Right lobe of liver (tissue), 4 donors: Measurements from ENCODE around the gene DNAAF3.

Experiments used
- CTCF ChIP-seq, 4 donors: fragments of 200-600 bp in 3 of 4; fragments of 450-650 bp in 1 of 4; IDR thresholded peaks; one replicate each; pipeline versions ENCODE4 v1.5.1 to v1.8.0; 2016 to 2022; ENCODE audit warnings: antibody characterized with exemption in 4 of 4, mild to moderate bottlenecking in 2 of 4
- POLR2A ChIP-seq: fragments of 450-650 bp; IDR thresholded peaks from one replicate; pipeline ENCODE4 v1.6.1; 2017; ENCODE audit warnings: antibody characterized with exemption, mild to moderate bottlenecking
- donor health status: DM: no; HTN: no; CAD: no.
- donor health status: DM: no; HTN: no; CAD: no.
- donor health status: DM: no; HTN: yes; CAD: no.

DNA sequence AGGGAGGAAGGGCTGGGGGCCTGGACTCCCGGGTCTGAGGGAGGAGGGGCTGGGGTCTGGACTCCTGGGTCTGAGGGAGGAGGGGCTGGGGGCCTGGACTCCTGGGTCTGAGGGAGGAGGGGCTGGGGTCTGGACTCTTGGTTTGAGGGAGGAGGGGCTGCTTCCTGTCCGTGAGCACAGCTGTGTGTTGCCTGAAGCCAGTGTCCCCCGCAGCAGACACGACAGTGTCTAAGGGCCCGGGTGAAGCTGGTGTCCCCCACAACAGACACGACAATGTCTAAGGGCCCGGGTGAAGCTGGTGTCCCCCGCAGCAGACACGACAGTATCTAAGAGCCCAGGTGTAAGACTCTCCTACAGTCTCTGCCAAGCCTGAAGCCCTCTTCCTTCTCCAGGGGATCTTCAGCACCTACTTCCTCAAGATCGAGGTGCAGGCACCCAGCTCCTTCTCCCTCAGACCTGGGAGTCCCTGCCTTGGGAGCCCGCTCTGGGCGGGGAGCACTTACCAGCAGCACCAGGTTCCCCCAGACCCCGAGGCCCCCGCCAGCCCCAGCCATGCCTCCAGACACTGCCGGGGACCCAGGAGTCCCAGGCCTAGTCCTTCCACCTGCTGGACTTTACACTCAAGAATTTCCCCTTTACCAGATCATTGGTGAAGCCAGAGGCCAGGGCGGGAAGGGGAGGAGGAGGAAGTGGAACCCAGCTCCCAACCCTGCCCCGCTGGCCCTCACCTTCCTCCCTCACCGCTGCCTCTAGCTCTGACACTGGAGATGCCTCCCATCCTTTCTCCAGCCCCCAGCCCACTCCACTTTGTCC is 42.7 kb upstream of the DNAAF3 start, which contains the start of gene PTPRH:
- TF ChIP-seq CTCF (IDR thresholded peaks at IDR 0.05) (no peak), POLR2A (no peak)
